H9 (cell line): ENCODE results near the gene TMEM165. TPM values are rescaled to one million over a fixed set of nuclear protein-coding genes. Genes with fewer than 3 reads are reported as not detected.

Source experiments
- DNase-seq: peaks from one replicate; pipeline ENCODE4 v3.0.0-alpha.2; 2017
- H2AFZ ChIP-seq: one replicate; pipeline ENCODE4 v1.6.1; 2013; ENCODE audit warnings: mild to moderate bottlenecking, low read length, control low read depth, moderate library complexity
- H2AK5ac ChIP-seq: 2 replicates; pipeline ENCODE4 v1.6.1; 2013; ENCODE audit warnings: low read length, control low read depth, mixed read lengths; ENCODE audit not compliant: insufficient read length
- H2BK120ac ChIP-seq: one replicate; pipeline ENCODE4 v1.6.1; 2013; ENCODE audit warnings: low read depth, mild to moderate bottlenecking, low read length, control low read depth, inconsistent platforms; ENCODE audit not compliant: poor library complexity, severe bottlenecking
- H2BK12ac ChIP-seq: 2 replicates; pipeline ENCODE4 v1.6.1; 2013; ENCODE audit warnings: low read length, control low read depth, mixed read lengths, low read depth; ENCODE audit not compliant: insufficient read length
- H2BK15ac ChIP-seq: 2 replicates; pipeline ENCODE4 v1.6.1; 2013; ENCODE audit warnings: low read depth, low read length, control low read depth
- H2BK20ac ChIP-seq: one replicate; pipeline ENCODE4 v1.6.1; 2013; ENCODE audit warnings: low read depth, mild to moderate bottlenecking, low read length, control low read depth, inconsistent platforms; ENCODE audit not compliant: poor library complexity, severe bottlenecking
- H2BK5ac ChIP-seq: 2 replicates; pipeline ENCODE4 v1.6.1; 2013; ENCODE audit warnings: low read length, control low read depth, mixed read lengths; ENCODE audit not compliant: insufficient read length
- H3K14ac ChIP-seq: 2 replicates; pipeline ENCODE4 v1.6.1; 2013; ENCODE audit warnings: low read length, control low read depth; ENCODE audit not compliant: insufficient read depth
- H3K18ac ChIP-seq: 2 replicates; pipeline ENCODE4 v1.6.1; 2013; ENCODE audit warnings: low read depth, mild to moderate bottlenecking, mixed read lengths, low read length, control low read depth; ENCODE audit not compliant: insufficient read length
- H3K23ac ChIP-seq: 2 replicates; pipeline ENCODE4 v1.6.1; 2013; ENCODE audit warnings: low read length, control low read depth, mixed read lengths, low read depth; ENCODE audit not compliant: insufficient read length
- H3K23me2 ChIP-seq: 2 replicates; pipeline ENCODE4 v1.6.1; 2013; ENCODE audit warnings: low read depth, mild to moderate bottlenecking, mixed read lengths, low read length, control low read depth; ENCODE audit not compliant: insufficient read length, poor library complexity, severe bottlenecking
- H3K27ac ChIP-seq: 2 replicates; pipeline ENCODE4 v1.5.1; 2013; ENCODE audit warnings: low read length, control low read depth, mixed read lengths, low read depth; ENCODE audit not compliant: insufficient read length
- H3K27me3 ChIP-seq: 2 replicates; pipeline ENCODE4 v1.6.1; 2013; ENCODE audit warnings: low read length, control low read depth, inconsistent platforms; ENCODE audit not compliant: insufficient read depth
- H3K4ac ChIP-seq: 2 replicates; pipeline ENCODE4 v1.6.1; 2013; ENCODE audit warnings: low read depth, mild to moderate bottlenecking, control low read depth, inconsistent platforms, low read length, moderate library complexity
- H3K4me1 ChIP-seq: 2 replicates; pipeline ENCODE4 v1.6.1; 2013; ENCODE audit warnings: low read length, control low read depth, inconsistent platforms; ENCODE audit not compliant: insufficient read depth
- H3K4me2 ChIP-seq: 2 replicates; pipeline ENCODE4 v1.6.1; 2013; ENCODE audit warnings: low read length, control low read depth, mixed read lengths; ENCODE audit not compliant: insufficient read length, insufficient read depth
- H3K56ac ChIP-seq: 2 replicates; pipeline ENCODE4 v1.6.1; 2013; ENCODE audit warnings: low read depth, mild to moderate bottlenecking, mixed read lengths, low read length, control low read depth; ENCODE audit not compliant: insufficient read length
- H3K79me1 ChIP-seq: 2 replicates; pipeline ENCODE4 v1.6.1; 2013; ENCODE audit warnings: low read depth, mild to moderate bottlenecking, moderate library complexity, low read length, control low read depth, inconsistent platforms; ENCODE audit not compliant: insufficient read depth, poor library complexity, severe bottlenecking
- H3K79me2 ChIP-seq: 2 replicates; pipeline ENCODE4 v1.6.1; 2013; ENCODE audit warnings: low read length, control low read depth, inconsistent platforms; ENCODE audit not compliant: insufficient read depth
- H3K9ac ChIP-seq: 2 replicates; pipeline ENCODE4 v1.6.1; 2013; ENCODE audit warnings: low read length, control low read depth, mixed read lengths; ENCODE audit not compliant: insufficient read length; ENCODE audit errors: extremely low read depth
- H3K9me3 ChIP-seq: one replicate; pipeline ENCODE4 v1.6.1; 2013; ENCODE audit warnings: low read depth, low read length, inconsistent platforms; ENCODE audit not compliant: control insufficient read depth
- H3T11ph ChIP-seq: one replicate; pipeline ENCODE4 v1.6.1; 2013; ENCODE audit warnings: mild to moderate bottlenecking, low read length, control low read depth, inconsistent platforms
- H4K20me1 ChIP-seq: one replicate; pipeline ENCODE4 v1.6.1; 2013; ENCODE audit not compliant: control insufficient read depth, insufficient read length, insufficient read depth
- H4K5ac ChIP-seq: 2 replicates; pipeline ENCODE4 v1.6.1; 2013; ENCODE audit warnings: low read depth, mild to moderate bottlenecking, mixed read lengths, low read length, control low read depth; ENCODE audit not compliant: insufficient read length
- H4K8ac ChIP-seq: replicated peaks from 2 replicates; pipeline ENCODE4 v1.6.1; 2013; ENCODE audit warnings: low read length, control low read depth, mixed read lengths, low read depth; ENCODE audit not compliant: insufficient read length
- H4K91ac ChIP-seq: 2 replicates; pipeline ENCODE4 v1.6.1; 2013; ENCODE audit warnings: low read depth, mild to moderate bottlenecking, moderate library complexity, mixed read lengths, low read length, control low read depth; ENCODE audit not compliant: insufficient read length
- H3K27ac Mint-ChIP-seq, 3 experiments: 2 replicates in 2 of 3; 3 replicates in 1 of 3; pipeline ENCODE4 v1.8.0; 2020 to 2021; ENCODE audit warnings: mixed read lengths in 3 of 3, mild to moderate bottlenecking in 1 of 3, moderate library complexity in 1 of 3
- H3K27me3 Mint-ChIP-seq: 2 replicates; pipeline ENCODE4 v1.8.0; 2021; ENCODE audit warnings: low read depth, mild to moderate bottlenecking, moderate library complexity, mixed read lengths
- H3K36me3 Mint-ChIP-seq, 3 experiments: 2 replicates in 2 of 3; 3 replicates in 1 of 3; pipeline ENCODE4 v1.8.0; 2020 to 2021; ENCODE audit warnings: low read depth in 3 of 3, mixed read lengths in 3 of 3; ENCODE audit not compliant: insufficient read depth in 1 of 3
- H3K4me1 Mint-ChIP-seq, 2 experiments: 2 replicates each; pipeline ENCODE4 v1.8.0; 2020; ENCODE audit warnings: mixed read lengths in 2 of 2
- H3K4me3 Mint-ChIP-seq, 2 experiments: 2 replicates in 1 of 2; 3 replicates in 1 of 2; pipeline ENCODE4 v1.8.0; 2020 to 2021; ENCODE audit warnings: mild to moderate bottlenecking in 2 of 2, mixed read lengths in 2 of 2, moderate library complexity in 1 of 2
- H3K9me3 Mint-ChIP-seq, 2 experiments: 2 replicates in 1 of 2; 3 replicates in 1 of 2; pipeline ENCODE4 v1.8.0; 2020; ENCODE audit warnings: mild to moderate bottlenecking in 2 of 2, mixed read lengths in 2 of 2, moderate library complexity in 1 of 2
- WGBS: extraction: QIAGEN DNeasy Blood & Tissue Kit; methylation state at CpG from one replicate; pipeline ENCODE4 v1.1.7; 2013; ENCODE audit warnings: missing lambda C conversion rate, low lambda C conversion rate, mixed read lengths; ENCODE audit not compliant: insufficient read length; ENCODE audit errors: extremely low coverage; 5-methylcytosine and 5-hydroxymethylcytosine counted together
- total RNA-seq: library from RNA; stranded (reverse); gene quantifications from 2 replicates; pipeline ENCODE4 v1.2.1, GENCODE V29; 2021
- TF ChIP-seq, protein P1 (sequence below): fragments of 200-600 bp; sonication (generic); conservative IDR thresholded peaks from 3 replicates; pipeline ENCODE4 v1.8.0; 2021; ENCODE audit warnings: antibody characterized with exemption, mild to moderate bottlenecking

The TMEM165 gene
- total RNA-seq, 1 experiment from 2014 or later = 87.2 TPM

DNA sequence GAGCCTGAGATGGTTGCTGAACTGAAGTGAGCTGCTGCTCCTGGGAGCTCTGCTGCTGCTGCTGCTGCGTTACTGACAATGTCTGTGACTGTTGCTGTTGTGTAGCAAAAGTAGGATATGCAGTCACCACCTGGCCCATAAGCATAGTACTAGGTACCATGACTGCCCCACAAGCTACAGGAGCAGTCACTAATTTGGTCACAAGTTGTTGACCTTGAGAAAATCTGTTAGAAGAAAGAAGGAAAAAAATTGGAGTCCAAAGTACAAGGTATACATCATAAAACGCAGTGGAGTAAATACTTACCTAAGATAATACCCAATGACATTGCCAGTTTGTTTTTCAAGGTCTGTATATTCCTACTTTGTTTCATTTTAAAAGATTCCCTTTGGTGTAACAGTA is 42.6 kb downstream of the TMEM165 start:
- H3K4me2 ChIP-seq = no peak overlapping the region
- H3K27me3 Mint-ChIP-seq = no peaks in the 10 kb centered on the region
- H4K91ac ChIP-seq = no peak overlapping the region
- H3K4ac ChIP-seq = no peak overlapping the region
- H3K9me3 ChIP-seq = no peaks in the 10 kb centered on the region
- H2BK5ac ChIP-seq = no peak overlapping the region
- no peak overlapping the region for H3K23ac ChIP-seq
- H3K18ac ChIP-seq = no peak overlapping the region
- H3K4me3 Mint-ChIP-seq = no peak overlapping the region
- no CpG with 5 or more reads among the region's 2 CpGs for WGBS
- no peak overlapping the region for H2AK5ac ChIP-seq
- no peaks in the 10 kb centered on the region for H3K23me2 ChIP-seq
- no peak overlapping the region for H4K8ac ChIP-seq
- H3K4me1 ChIP-seq = no peaks in the 10 kb centered on the region
- H3K27ac ChIP-seq = no peak overlapping the region
- no peaks in the 10 kb centered on the region for H3K79me1 ChIP-seq
- H4K5ac ChIP-seq = no peak overlapping the region
- no peak overlapping the region for H2BK120ac ChIP-seq
- H3K36me3 Mint-ChIP-seq = peaks cover 19 to 52% (median 42%) of the 10 kb centered on the region in 3 experiments; a peak in 6 of 7 replicates
- DNase-seq = no peak
- no peak overlapping the region for H2AFZ ChIP-seq
- H3K9ac ChIP-seq = no peak overlapping the region
- H3K27ac Mint-ChIP-seq = peak overlapping the region in 1 of 3 experiments; percentile 84; a peak in 2 of 7 replicates
- H4K20me1 ChIP-seq = no peaks in the 10 kb centered on the region
- TF ChIP-seq, protein P1, sequence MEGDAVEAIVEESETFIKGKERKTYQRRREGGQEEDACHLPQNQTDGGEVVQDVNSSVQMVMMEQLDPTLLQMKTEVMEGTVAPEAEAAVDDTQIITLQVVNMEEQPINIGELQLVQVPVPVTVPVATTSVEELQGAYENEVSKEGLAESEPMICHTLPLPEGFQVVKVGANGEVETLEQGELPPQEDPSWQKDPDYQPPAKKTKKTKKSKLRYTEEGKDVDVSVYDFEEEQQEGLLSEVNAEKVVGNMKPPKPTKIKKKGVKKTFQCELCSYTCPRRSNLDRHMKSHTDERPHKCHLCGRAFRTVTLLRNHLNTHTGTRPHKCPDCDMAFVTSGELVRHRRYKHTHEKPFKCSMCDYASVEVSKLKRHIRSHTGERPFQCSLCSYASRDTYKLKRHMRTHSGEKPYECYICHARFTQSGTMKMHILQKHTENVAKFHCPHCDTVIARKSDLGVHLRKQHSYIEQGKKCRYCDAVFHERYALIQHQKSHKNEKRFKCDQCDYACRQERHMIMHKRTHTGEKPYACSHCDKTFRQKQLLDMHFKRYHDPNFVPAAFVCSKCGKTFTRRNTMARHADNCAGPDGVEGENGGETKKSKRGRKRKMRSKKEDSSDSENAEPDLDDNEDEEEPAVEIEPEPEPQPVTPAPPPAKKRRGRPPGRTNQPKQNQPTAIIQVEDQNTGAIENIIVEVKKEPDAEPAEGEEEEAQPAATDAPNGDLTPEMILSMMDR = no peak
- no peak overlapping the region for H2BK12ac ChIP-seq
- no peaks in the 10 kb centered on the region for H3K27me3 ChIP-seq
- no peak overlapping the region for H3K14ac ChIP-seq
- H2BK15ac ChIP-seq = no peak overlapping the region
- no peaks in the 10 kb centered on the region for H3K79me2 ChIP-seq
- no peak overlapping the region for H2BK20ac ChIP-seq
- H3K56ac ChIP-seq = no peak overlapping the region
- H3K4me1 Mint-ChIP-seq = peaks cover 9 to 23% of the 10 kb centered on the region in 2 experiments
- H3K9me3 Mint-ChIP-seq = no peaks in the 10 kb centered on the region
- no peak overlapping the region for H3T11ph ChIP-seq
